Left colon (tissue), 2 donors: ENCODE measurements around the gene RNF19B. TPM values are rescaled to one million over a fixed set of nuclear protein-coding genes. Genes with fewer than 3 reads are reported as not detected.
"Not testable (repeated sequence)": the region's sequence is repeated elsewhere in the genome, so short reads cannot be mapped to it uniquely, and the experiment has no call there.

Experiments used
- ATAC-seq: fragments of 200-7000 bp; cut with Tn5 transposase; one replicate; pipeline ENCODE4 v1.9.1; 2020; ENCODE audit warnings: mild to moderate bottlenecking, moderate library complexity
- DNase-seq, 2 donors: peaks; one replicate each; pipeline ENCODE4 v3.0.0-alpha.2; 2020
- intact Hi-C, 2 donors: fragments of 100-400 bp; cut with DNase I in 1 of 2; cut with micrococcal nuclease in 1 of 2; formaldehyde crosslinking; loops; one replicate each; pipeline versions ENCODE4 v1.11.2 to v1.14.0; 2022; cut with DNase I, micrococcal nuclease
- total RNA-seq, 2 donors: library from RNA; stranded (reverse); fragmentation: NEBNext Ultra II Directional; extraction: Animal tissue kit (Norgen Biotek cat#: 25700); gene quantifications; one replicate each; pipeline ENCODE4 v1.2.1, GENCODE V29; 2021
- donor health status: DM: no; HTN: no; CAD: no.
- donor health status: DM: yes; HTN: yes; CAD: no.

The RNF19B gene
- total RNA-seq, 2 donors from 2014 or later: 64.1 to 77.3 TPM

DNA sequence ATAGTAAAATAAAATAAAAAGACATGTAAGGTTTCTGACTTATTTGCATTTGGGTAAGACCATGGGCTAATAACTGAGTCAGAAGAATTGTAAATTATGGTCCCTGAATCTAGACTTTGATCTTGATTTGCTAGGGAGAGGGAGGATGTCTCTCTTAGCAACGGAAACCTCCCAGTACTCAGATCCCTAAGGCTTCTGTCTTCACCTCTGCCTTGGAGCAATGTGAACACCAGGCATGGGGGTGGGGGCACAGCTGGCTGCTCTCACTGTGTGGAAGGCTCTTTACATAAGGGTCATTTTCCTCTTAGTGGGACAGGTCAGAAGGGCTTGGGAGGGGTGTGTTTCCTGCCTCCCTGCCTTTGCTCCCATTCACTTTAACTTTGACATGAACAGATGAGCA lies 46.4 kb downstream of the RNF19B start:
- DNase-seq (no peak), ATAC-seq (peak; percentile 82)
- intact Hi-C loops: no loop called here

DNA sequence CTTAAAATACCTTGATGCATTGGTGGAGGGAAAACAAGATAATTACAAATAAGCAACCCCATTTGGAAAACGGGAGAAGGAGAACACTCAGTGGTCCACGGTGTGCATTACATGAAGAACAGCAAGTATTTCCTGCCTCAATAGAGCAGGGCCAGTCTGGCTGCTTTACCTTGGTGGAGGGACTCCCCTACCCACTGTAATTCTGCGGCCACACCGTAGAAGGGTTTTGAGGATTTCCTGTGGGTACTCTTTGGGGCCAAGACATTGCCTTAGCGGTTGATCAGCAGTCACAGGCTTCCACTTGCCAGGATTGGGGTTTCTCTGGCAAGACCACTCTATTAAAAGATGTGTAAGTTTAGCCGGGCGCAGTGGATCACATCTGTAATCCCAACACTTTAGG lies 47.1 kb downstream of the RNF19B start:
- peak; percentile 12 for ATAC-seq
- intact Hi-C loops: no loop called here
- no peak for DNase-seq

- DNase-seq (no peak), ATAC-seq (no peak)
- intact Hi-C loops: no loop called here
Observed at GRCh38 chr1:32915766-32916706, 48.6 kb downstream of the RNF19B start.

- intact Hi-C loops: no loop called here
- no peak for DNase-seq
- ATAC-seq: no peak
Observed at GRCh38 chr1:32910319-32910718, 54.3 kb downstream of the RNF19B start.

GRCh38 chr1:32907435-32907834 lies 57.2 kb downstream of the RNF19B start:
- ATAC-seq (peak; percentile 35), DNase-seq (no peak)
- intact Hi-C loops: no loop called here

DNA sequence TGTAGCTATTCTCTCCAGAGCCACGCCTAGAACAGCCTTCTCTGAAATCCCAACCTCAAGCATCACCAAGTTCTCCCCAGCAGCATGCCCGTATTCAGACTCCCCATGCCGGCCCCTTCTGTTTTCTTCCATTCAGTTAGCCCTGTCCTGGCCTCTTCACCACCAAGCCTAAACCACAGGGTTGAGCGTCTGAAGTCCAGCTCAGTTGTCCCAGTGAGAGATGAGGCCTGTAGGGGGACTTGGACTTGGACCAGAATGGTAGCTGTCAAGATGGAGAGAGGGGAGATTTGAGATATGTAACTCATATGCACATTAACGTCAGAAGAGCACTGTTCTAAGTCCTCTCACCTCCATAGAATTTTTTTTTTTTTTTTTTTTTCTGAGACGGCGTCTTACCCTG lies 58.0 kb downstream of the RNF19B start:
- no peak for ATAC-seq
- intact Hi-C loops: no loop called here

GRCh38 chr1:32905588-32905987 lies 59.0 kb downstream of the RNF19B start:
- intact Hi-C loops, ATAC-seq, DNase-seq: not testable (repeated sequence)

More for the DNA sequence above, 58.0 kb downstream of the RNF19B start:
- no peak for DNase-seq

DNA sequence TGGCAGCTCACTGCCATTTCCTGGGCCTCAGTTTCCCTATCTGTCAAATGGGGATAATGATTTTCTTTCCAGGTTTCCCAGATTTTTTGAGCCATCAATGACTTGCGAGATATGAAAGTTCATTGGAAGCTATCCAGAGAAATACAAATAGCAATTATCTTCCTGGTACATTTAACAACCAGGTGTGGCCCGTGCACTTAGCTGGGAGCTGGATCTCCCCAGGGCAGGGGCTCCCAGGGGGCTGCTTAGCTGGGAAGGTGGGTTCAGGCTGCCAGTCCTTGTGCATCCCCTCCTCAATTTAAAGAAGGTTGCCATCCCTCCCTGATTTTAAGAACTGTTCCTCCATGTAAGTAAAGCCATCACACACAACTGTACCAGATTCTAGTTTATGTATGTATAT lies 59.8 kb downstream of the RNF19B start:
- intact Hi-C loops: no loop called here
- DNase-seq (peak; percentile 69 to 76), ATAC-seq (peak; percentile 60)

DNA sequence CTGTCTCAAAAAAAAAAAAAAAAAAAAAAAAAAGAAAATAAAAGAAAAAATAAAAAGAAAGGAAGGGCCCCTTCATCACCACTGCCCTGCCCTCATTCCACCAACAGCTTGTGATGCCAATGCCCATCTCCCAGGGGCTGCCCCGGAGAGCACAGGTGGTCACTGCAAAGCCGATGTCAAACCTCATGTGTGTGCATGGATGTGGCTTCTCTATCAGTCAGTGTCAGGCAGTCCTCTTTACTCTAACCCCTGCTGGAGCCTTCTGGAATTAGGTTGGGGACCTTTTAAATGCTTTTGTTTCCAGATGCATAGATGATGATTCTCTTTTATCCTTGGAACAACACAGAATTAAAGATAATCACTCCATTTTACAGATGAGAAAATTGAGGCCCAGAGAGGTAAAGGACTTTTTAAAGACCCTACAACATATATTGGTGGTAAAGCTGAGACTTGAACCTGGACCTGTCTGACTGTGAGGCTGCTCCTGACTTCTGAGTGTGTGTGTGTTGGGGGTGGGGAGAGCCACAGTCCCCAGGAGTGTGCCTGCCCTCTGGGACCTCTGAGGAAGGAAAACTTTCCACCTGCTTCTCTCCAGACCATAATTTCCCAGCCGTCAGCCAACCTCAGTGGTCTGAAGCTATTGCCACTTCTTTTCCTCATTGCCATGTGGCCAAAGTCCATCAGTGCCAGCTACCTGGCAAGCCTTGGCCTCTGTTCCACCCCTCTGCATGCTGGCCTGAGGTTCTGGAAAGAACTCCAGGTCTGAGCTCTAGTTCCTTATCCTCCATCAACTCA lies 60.4 kb downstream of the RNF19B start:
- DNase-seq (peak; percentile 77 to 93), ATAC-seq (peak; percentile 73)
- intact Hi-C loops: no loop called here

DNA sequence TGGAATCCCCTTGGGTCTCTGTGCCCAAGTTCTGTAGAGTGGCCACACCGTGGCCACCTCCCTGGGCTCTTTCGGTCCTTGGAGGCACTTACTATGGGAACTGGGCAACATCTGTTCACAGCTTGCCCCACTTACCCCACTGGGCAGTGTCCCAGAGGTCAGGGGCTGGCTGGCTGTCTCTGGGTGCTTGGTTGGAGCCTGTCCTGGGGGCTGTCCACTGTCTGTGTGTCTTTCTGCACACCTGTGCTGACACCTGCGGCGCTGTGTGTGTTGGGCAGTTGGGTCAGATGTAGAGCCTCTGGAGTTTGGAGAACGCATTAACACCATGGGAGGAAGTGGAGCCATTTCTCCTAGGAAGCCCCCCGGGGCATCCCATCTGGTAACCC lies 62.1 kb downstream of the RNF19B start:
- ATAC-seq (no peak), DNase-seq (no peak)
- intact Hi-C loops: no loop called here

- no peak for ATAC-seq
- no peak for DNase-seq
- intact Hi-C loops: no loop called here
Observed at GRCh38 chr1:32901823-32902534, 62.6 kb downstream of the RNF19B start.

DNA sequence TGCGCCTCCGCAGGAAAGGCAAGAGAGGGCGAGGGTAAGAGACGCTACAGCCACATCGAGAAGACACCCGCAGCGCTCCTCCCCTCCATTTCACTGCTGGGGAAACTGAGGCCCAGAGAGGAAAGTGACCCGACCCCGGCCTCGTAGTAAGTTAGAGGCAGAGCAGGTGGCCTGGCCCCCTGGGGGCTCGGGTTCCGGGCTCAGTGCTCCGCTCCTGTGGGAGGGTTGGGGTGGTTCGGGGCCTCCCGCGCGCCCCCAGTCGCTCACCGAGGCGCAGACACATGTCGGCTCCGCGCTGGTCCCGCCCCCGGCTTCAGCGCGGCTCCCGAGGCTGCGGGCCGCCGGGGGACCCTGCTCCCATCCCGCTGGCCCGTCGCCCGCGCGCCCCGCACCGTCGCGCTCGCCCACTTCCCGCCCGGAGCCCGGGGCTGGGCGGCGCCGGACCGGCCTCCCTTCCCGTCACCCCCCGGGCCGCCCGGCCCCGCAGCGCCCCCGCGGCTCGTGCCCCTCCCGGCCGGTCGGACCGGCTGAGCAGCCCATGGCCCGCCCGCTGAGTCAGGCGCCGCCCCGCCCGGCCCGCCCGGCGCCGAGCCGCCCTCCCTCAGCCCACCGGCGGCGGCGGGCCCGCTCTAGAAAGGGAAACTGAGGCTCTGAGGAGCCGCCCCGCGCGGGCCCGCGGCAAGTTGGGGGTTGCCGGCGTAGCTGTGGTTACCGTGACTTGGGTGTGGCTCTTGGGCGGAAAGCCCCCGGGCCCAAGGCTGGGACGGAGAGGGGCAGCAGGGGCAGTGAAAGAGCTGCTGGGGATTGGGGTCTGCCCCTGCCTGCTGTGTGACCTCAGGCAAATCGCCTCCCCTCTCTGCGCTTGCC lies 63.4 kb downstream of the RNF19B start, which contains the start of gene TMEM54:
TSS of gene TMEM54 (minus strand) at position 434 of the 867 bp plus-strand sequence. CDS start at position 283, 151 bp downstream.
- intact Hi-C loops: no loop called here
- ATAC-seq: peak; percentile 67
- peak; percentile 76 to 82 for DNase-seq

DNA sequence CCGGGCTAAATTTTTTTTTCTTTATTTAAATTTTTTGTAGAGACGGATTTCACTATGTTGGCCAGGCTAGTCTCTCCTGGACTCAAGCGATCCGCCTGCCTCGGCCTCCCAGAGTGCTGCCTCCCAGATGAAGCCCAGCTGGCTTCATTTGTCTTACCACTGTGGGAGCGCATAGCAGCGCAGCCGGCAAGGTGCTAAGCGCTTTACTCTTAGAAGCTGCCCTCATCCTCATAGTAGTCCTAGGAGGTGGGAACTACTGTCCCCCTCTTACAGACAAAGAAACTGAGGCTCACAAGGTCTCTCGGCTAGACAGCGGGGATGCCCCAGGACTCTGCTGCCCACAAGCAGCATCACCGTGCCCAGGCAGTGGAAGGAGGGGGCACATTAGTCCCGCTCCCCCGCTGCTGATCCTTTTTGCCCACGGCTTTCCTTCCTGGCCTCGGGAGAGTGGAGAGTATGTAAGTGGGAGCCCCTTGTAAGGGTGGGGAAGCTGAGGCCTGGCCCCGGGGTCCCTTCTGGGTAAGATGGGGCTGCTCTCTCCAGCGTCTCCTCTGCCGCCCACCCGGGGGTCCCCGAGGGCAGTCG lies 64.1 kb downstream of the RNF19B start:
- no peak for DNase-seq
- intact Hi-C loops: no loop called here
- ATAC-seq: peak; percentile 4

DNA sequence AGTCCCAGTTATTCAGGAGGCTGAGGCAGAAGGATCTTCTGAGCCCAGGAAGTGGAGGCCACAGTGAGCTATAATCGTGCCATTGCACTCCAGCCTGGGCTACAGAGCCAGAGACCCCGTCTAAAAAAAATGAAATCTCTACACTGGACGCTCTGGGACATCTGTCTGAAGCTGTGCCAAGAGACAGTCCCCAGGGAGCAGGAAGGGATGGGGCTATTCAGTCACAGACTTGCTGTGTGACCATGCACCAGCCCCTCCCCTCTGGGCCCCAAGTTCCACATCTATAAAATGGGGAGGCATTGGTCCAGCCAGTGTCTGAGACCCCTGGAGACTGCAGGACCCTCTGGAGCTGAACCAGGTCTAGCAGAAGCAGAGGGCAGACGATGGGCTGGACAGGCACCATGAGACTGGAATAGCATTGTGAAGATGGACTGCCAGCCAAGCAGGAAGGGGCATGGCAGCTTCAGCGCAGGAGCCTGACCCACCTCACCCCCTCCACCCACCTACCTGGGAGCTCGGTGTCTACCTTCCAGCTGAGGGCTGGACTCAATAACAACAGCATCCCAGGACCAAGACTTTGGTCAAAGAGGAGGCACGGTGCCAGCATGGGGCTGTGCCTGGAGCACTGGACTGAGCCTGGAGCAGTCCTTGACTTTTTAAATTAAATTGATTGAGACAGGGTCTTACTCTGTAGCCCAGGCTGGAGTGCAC lies 64.9 kb downstream of the RNF19B start:
- intact Hi-C loops: no loop called here
- peak in 1 of 2 donors; percentile 60 for DNase-seq
- ATAC-seq: peak; percentile 3

DNA sequence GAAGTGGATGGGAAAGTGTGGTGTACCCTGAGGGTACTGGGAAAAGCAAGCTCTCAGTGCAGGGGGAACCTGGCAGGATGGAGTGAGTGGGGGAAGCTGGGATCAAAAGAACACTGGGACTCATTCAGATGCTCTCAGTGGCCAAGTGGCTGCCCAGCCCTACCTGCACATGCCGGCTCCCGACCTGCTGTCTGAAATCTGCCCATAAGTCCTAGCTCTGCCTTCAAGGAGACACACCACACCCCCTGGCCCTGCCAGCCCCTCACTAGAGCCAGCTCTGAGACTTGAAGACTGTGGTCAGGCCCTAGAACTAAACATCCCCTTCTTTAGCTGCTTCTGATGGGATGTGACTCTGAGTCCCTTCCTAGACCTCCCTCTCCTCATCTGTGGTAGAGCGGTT lies 65.7 kb downstream of the RNF19B start:
- intact Hi-C loops: no loop called here
- DNase-seq (no peak), ATAC-seq (no peak)

- no peak for DNase-seq
- intact Hi-C loops: no loop called here
Observed at GRCh38 chr1:32898056-32898455, 66.6 kb downstream of the RNF19B start.

More at GRCh38 chr1:32898056-32898455, 66.6 kb downstream of the RNF19B start:
- no peak for ATAC-seq
